Pericardium fibroblast (primary cell): Measurements from ENCODE around the gene GABRB2. TPM values are rescaled to one million over a fixed set of nuclear protein-coding genes. Genes with fewer than 3 reads are reported as not detected.

Experiments
- total RNA-seq: library from RNA; depleted of rRNA; stranded (reverse); fragments of >200 nt; gene quantifications from 2 replicates; pipeline ENCODE4 v1.2.3, GENCODE V29; 2015

GABRB2 gene
- under 0.01 TPM in 1 of 2 replicates, not detected in the other for total RNA-seq

GRCh38 chr5:161546470-161547301 lies at the start of gene GABRB2:
GABRB2 (minus strand) TSS chr5:161546725; CDS start chr5:161546643, 82 bp downstream.

Other genes starting within 250 kb of the GABRB2 start
- not detected in 2 replicates for gene GABRA6, start 139.0 kb upstream of the GABRB2 start, total RNA-seq